Measurements from ENCODE around the gene FGD5.

FGD5 gene

GRCh38 chr3:14789640-14790285 is 29.0 kb upstream of the FGD5 start:
- DNase-seq, result no peak

GRCh38 chr3:14791343-14791945 is 27.3 kb upstream of the FGD5 start:
- DNase-seq, result peak; percentile 20

- no peak for DNase-seq
Measured at GRCh38 chr3:14792691-14793121, 26.1 kb upstream of the FGD5 start.

- no peak for DNase-seq
Measured at GRCh38 chr3:14793126-14793857, 25.5 kb upstream of the FGD5 start.

GRCh38 chr3:14793858-14794234 is 24.9 kb upstream of the FGD5 start:
- DNase-seq, result no peak

GRCh38 chr3:14794435-14794834 is 24.3 kb upstream of the FGD5 start:
- DNase-seq, result no peak

GRCh38 chr3:14795996-14796395 is 22.8 kb upstream of the FGD5 start:
- no peak for DNase-seq

GRCh38 chr3:14796403-14797077 is 22.2 kb upstream of the FGD5 start:
- DNase-seq, result no peak

GRCh38 chr3:14797731-14798130 is 21.0 kb upstream of the FGD5 start:
- no peak for DNase-seq

- no peak for DNase-seq
Measured at GRCh38 chr3:14798231-14798630, 20.5 kb upstream of the FGD5 start.

GRCh38 chr3:14799146-14799545 is 19.6 kb upstream of the FGD5 start:
- DNase-seq, result no peak

GRCh38 chr3:14801031-14801430 is 17.7 kb upstream of the FGD5 start:
- no peak for DNase-seq

GRCh38 chr3:14801668-14802380 is 16.9 kb upstream of the FGD5 start:
- DNase-seq, result no peak

- DNase-seq, result no peak
Measured at GRCh38 chr3:14802381-14802731, 16.4 kb upstream of the FGD5 start.

- DNase-seq, result no peak
Measured at GRCh38 chr3:14803101-14803980, 15.4 kb upstream of the FGD5 start.

- DNase-seq, result no peak
Measured at GRCh38 chr3:14803981-14804834, 14.6 kb upstream of the FGD5 start.

GRCh38 chr3:14804835-14805780 is 13.7 kb upstream of the FGD5 start:
- DNase-seq, result no peak

GRCh38 chr3:14805961-14806537 is 12.7 kb upstream of the FGD5 start:
- no peak for DNase-seq

GRCh38 chr3:14806641-14807263 is 12.0 kb upstream of the FGD5 start:
- no peak for DNase-seq
